Articular chondrocyte of knee joint (primary cell): Measurements from ENCODE around the gene KIF2C. TPM values are rescaled to one million over a fixed set of nuclear protein-coding genes. Genes with fewer than 3 reads are reported as not detected.
A peak's percentile ranks its signal among the peaks of the same experiment; 100 is the strongest.

ENCODE experiments used
- small RNA-seq: library from RNA; depleted of rRNA; stranded (forward); fragments of <200 nt; gene quantifications from one replicate; pipeline ENCODE3, GENCODE V24; 2012
- total RNA-seq: library from RNA; depleted of rRNA; stranded (reverse); fragments of >200 nt; gene quantifications from 2 replicates; pipeline ENCODE4 v1.2.3, GENCODE V29; 2012

KIF2C gene
- total RNA-seq = 13.6 and 17.6 TPM in 2 replicates

DNA sequence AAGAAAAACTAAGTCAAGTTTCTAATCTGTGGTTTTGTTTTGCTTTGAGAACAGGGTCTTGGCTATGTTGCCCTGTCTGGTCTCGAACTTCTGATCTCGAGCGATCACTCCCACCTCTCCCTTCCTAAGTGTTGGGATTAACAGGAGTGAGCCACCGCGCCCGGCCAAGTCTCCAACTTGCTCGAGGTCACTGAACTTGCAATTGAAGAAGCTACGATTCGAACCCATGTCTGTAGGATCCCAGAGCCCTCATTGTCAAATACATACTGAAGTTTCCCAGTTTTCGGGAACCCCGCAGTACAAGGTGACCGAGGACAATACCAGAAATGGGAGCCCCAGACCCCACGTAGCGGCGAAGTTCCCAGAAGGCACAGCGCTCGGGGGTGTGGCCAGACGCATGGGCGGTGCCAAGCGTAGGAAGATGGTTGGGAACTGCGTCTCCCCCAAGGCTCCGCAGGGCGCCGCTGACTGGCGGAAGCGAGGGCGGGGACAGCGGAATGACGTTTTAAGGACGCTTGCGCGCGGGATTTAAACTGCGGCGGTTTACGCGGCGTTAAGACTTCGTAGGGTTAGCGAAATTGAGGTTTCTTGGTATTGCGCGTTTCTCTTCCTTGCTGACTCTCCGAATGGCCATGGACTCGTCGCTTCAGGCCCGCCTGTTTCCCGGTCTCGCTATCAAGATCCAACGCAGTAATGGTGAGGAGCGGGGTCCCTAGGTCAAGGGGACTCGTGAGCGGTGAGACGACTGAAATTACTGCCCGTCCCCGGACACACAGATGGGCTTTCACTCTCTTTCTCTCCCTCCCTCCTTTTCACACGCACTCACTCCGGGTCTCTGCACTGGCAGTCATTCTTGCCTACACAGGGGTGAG lies at the start of gene KIF2C:
Gene KIF2C, plus strand, starts transcription at position 531 of the 872 bp plus-strand sequence. Its CDS starts 96 bp downstream, at position 627.

DNA sequence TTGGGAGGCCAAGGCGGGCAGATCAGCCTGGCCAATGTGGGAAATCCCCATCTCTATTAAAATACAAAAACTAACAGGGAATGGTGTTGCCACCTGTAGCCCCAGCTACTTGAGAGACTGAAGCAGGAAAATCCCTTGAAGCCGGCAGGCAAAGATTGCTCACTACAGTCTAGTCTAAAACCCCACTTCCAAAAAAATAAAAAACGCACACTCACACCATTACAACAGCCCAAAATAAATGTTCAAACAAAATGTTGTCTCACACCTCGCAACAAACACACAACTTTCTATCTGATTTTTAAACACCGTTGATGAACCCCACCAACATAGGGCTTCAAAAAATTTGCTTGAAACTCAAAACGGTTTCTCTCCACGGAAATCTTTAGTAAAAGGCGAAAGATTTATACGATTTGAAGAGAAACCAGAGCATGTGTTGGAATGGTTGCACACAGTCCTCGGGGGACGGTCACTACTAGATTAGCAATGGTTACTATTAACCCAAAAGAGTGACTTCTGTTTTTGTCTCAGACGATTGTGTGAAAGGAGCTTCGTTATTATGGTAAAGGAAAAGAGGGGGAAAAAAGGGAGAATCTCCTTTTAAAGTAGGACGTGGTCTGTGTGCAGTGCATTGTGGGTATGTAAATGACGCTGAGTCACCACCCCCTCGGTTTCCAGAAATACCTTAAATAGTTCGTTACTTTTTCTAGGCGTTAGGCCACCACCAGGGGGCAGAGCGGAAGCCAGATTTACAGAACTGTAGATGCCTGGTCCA lies 8.7 kb upstream of the KIF2C start, which contains the start of gene RNU5D-1:
Gene RNU5D-1, minus strand, starts transcription at position 430 of the 772 bp plus-strand sequence.

DNA sequence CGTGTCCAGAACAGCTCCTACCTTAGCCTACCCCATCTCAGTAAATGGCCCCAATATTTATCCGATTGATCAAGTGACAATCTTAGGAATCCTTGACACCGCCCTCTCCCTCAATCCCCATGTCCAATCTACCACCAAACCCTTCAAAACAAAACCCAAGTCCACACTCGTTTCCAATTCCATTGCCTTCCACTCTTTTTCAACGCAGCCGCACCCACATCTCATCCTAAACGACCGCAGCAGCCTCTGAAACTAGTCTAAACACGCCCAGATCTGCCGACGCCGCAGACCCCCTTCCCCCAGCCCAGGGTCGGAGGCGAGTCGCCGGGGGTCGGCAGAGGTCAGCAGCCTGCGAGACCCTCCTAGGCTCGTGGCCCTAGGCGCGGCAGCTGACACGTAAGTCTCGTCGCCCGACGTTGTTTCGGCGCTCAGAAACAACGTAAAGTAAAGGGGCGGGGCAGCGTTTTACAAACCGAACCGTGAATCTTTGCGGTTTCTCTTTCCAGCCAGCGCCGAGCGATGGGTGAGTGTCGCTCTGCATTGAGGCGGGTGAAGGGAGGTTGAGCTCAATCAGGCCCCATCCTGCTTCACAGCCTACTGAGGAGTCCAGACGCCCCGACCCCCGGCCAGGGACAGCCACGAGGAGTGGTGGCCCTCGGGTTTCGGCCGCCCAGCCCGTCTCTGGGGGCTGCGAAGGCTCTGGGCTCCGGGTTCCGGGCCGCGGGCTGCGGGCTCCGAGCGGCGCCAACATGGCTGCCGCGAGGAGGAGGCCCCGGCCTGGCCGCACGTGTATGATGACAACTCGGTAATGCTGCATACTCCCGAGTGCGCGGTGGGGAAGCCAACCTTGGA lies 35.7 kb downstream of the KIF2C start, which contains the start of gene RPS8:
Gene RPS8, plus strand, starts transcription at position 463 of the 852 bp plus-strand sequence. Its CDS starts 57 bp downstream, at position 520.

DNA sequence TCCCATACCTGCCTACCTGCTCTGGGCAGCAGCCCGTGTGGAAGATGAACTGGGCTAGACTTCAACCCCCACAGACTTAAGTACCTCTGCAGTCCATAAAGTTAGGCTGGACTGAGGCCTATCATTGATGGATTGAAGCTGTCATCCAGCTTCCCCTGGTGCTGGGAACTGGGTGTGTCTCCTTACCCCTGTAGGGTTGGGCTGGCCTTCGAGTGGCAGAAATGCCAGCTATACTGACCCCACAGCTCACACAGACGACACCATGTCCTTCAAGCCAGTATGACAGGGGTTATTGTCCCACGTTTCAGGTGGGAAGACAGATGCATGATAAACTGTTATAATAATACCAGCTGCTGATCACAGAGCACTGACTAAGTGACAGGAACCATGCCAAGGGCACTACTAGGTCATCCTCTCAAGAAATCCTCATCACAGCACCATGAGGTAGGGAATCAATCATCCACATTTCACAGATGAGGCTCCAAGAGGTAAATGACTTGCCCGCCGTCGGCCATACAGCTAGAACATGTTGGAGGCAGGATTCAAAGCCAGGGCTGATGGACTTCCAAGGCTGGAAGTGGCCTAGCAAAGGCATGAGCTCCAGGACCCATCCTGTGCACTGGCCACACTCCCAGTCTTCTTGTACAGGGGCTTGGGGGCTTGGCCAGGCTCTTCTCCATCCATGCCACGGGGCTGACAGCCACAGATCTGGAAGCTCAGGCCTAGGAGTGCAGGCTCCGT lies 48.7 kb downstream of the KIF2C start, which contains the start of gene BEST4:
Gene BEST4, minus strand, starts transcription at position 51 of the 741 bp plus-strand sequence. CDS start 465 bp downstream, outside the sequence.

GRCh38 chr1:44799770-44800584 lies 60.3 kb downstream of the KIF2C start, which contains the start of gene PLK3:
Gene PLK3 (plus strand): TSS chr1:44800377. CDS start chr1:44800464, 87 bp downstream.

DNA sequence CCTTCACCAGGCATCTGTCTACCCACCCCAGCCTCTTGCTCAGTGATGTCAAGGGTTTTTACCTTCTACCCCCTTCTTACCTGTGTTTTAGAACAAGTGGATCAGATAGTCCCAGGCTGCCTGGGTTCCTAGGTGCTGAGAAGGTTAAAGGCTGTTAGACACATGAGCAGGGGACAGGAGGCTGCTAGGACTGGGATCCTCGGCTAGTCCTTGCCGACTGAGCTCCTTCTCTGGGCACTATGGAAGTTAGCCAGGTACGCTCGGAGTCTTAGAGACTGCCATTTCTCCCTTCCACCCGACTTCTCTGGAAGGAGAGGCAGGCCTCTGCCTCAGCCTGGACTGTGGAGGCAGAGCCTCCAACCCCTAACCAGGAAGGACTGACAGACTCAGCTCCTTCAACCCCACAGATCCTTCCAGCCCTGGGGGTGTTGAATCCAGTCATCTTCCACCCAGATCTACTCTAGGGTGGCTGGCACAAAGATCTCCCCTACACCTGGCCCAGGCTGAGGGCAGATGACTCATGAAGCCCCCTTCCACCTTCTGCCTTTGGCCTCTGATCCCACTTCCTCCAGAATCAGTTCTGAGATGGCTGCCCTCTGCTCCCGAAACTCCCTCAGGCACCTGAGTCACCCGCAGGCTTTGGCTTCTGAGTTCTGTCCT lies 67.2 kb downstream of the KIF2C start, which contains the start of gene DYNLT4:
Gene DYNLT4, minus strand, starts transcription at position 648 of the 660 bp plus-strand sequence. CDS start 683 bp downstream, outside the sequence.

DNA sequence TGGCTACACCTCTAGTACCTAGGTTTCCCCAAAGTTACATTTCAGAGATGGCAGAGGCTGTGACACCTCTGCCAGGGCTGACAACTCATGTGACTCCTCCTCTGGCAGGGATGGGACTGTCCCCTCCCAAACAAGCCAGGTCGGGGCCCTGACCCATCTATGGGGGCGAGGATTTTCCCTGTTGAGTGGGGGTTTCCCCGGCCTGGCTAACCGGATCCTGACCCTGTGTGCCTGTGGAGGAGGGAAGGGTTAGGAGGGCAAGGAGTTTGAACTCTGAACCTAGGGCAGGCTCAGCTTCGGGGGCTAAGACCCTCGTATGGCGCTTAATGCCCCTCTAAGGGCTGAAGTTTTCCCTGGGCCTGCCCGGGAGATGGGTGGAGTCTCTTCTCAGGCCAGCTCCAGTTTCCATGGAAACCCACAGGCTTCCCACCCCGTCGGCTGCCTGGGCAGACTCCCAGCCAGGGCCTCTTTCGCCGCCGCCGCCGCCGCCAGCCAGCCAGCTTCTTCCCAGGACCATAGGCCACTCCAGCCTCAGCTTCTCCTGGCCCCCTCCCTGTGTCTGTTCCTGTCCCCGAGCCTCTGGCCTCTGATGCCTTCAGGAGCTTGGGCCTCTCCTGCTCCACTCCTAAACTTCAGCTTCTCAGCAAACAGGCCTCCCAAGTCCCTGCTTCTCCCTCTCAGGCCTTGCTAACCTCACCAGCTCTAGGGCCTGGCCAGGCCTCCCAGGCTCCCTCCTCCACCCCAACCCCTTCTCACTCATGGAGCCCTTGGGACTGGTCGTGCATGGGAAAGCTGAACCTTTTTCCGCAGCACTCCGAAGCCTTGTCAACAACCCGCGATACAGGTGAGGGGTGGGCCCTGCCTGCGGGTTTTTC lies 68.7 kb downstream of the KIF2C start, which contains the start of gene BTBD19:
Gene BTBD19, plus strand, starts transcription at position 461 of the 875 bp plus-strand sequence. Its CDS starts 298 bp downstream, at position 759.

Small RNAs within 50 kb of the gene (small RNA-seq; reads per million reads assigned to genes)
- 157 reads per million, percentile 98 among the genes with 10 or more reads in this experiment for gene RNU5D-1
- 29.5 reads per million, percentile 96 among the genes with 10 or more reads in this experiment for gene RNU5F-1
- 415 reads per million, percentile 99 among the genes with 10 or more reads in this experiment for gene SNORD38A
- not detected for gene SNORD38B
- gene SNORD46 = 6.5 reads per million, percentile 92 among the genes with 10 or more reads in this experiment
- gene SNORD55 = not detected

Other genes with a start within 250 kb of the KIF2C start
- 5.2 and 6.9 TPM in 2 replicates for gene TMEM53, start 65.4 kb upstream of the KIF2C start, total RNA-seq
- gene ARMH1, start 65.1 kb upstream of the KIF2C start, total RNA-seq = 0.91 and 5.0 TPM in 2 replicates
- gene RNU5D-1, start 8.7 kb upstream of the KIF2C start, total RNA-seq = not detected in 2 replicates
- gene RPS8, start 35.7 kb downstream of the KIF2C start, total RNA-seq = 1,423 and 1,610 TPM in 2 replicates
- gene BEST4, start 48.3 kb downstream of the KIF2C start, total RNA-seq = 0.11 and 0.13 TPM in 2 replicates
- gene PLK3, start 60.5 kb downstream of the KIF2C start, total RNA-seq = 11.2 and 18.8 TPM in 2 replicates
- gene DYNLT4, start 67.5 kb downstream of the KIF2C start, total RNA-seq = 0.22 and 0.65 TPM in 2 replicates
- 9.8 and 10.8 TPM in 2 replicates for gene BTBD19, start 68.7 kb downstream of the KIF2C start, total RNA-seq
- 0.11 and 0.13 TPM in 2 replicates for gene PTCH2, start 103.4 kb downstream of the KIF2C start, total RNA-seq
- gene EIF2B3, start 246.8 kb downstream of the KIF2C start, total RNA-seq = 31.1 and 33.9 TPM in 2 replicates